Brain microvascular endothelial cell (primary cell): ENCODE measurements around the gene RNF25.

Source experiments
- DNase-seq: peaks from one replicate; pipeline ENCODE4 v3.0.0-alpha.2; 2020
- H3K27ac ChIP-seq: fragments of 250-450 bp; sonication (Bioruptor Pico); 2 replicates; pipeline ENCODE4 v1.5.1; 2020; ENCODE audit warnings: mild to moderate bottlenecking, moderate library complexity
- H3K27me3 ChIP-seq: fragments of 250-450 bp; sonication (Bioruptor Pico); replicated peaks from 2 replicates; pipeline ENCODE4 v1.5.1; 2020; ENCODE audit warnings: mild to moderate bottlenecking
- H3K36me3 ChIP-seq: fragments of 250-450 bp; sonication (Bioruptor Pico); replicated peaks from 2 replicates; pipeline ENCODE4 v1.5.1; 2020; ENCODE audit warnings: mild to moderate bottlenecking
- H3K4me3 ChIP-seq: 2 replicates; pipeline ENCODE4 v1.5.1; 2011; ENCODE audit warnings: low read depth, mild to moderate bottlenecking, control low read depth, low read length, moderate library complexity
- in situ Hi-C: cut with HindIII; loops from 2 replicates; pipeline ENCODE4 v1.10.0; 2017; ENCODE audit warnings: low sequenced_read_pairs, low pct_ligation_motif_present
- TF ChIP-seq, protein P1 (sequence below): IDR thresholded peaks from 2 replicates; pipeline ENCODE4 v1.5.1; 2011; ENCODE audit warnings: low read depth, mild to moderate bottlenecking, moderate library complexity, low read length, control low read depth, inconsistent platforms; ENCODE audit errors: missing control alignments

The RNF25 gene

DNA sequence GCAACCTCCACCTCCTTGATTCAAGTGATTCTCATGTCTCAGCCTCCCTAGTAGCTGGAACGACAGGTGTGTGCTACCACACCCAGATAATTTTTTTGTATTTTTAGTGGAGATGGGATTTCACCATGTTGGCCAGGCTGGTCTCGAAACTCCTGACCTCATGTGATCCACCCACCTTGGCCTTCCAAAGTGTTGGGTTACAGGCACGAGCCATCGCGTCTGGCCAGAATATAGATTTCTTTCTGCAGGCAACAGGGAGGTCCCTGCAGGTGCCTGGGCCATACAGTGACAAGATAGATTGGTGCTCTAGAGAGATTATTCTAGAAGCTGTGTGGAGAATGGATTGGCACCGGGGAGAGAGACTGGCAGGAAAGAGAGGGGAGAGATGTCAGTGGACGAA is 50.8 kb downstream of the RNF25 start:
- Histone ChIP-seq H3K27ac (no peak overlapping the region), H3K27me3 (no peaks in the 10 kb centered on the region), H3K4me3 (no peak overlapping the region), H3K36me3 (no peaks in the 10 kb centered on the region)
- in situ Hi-C loops, result no loop called here
- DNase-seq, result no peak
- TF ChIP-seq, protein P1, sequence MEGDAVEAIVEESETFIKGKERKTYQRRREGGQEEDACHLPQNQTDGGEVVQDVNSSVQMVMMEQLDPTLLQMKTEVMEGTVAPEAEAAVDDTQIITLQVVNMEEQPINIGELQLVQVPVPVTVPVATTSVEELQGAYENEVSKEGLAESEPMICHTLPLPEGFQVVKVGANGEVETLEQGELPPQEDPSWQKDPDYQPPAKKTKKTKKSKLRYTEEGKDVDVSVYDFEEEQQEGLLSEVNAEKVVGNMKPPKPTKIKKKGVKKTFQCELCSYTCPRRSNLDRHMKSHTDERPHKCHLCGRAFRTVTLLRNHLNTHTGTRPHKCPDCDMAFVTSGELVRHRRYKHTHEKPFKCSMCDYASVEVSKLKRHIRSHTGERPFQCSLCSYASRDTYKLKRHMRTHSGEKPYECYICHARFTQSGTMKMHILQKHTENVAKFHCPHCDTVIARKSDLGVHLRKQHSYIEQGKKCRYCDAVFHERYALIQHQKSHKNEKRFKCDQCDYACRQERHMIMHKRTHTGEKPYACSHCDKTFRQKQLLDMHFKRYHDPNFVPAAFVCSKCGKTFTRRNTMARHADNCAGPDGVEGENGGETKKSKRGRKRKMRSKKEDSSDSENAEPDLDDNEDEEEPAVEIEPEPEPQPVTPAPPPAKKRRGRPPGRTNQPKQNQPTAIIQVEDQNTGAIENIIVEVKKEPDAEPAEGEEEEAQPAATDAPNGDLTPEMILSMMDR, result no peak

DNA sequence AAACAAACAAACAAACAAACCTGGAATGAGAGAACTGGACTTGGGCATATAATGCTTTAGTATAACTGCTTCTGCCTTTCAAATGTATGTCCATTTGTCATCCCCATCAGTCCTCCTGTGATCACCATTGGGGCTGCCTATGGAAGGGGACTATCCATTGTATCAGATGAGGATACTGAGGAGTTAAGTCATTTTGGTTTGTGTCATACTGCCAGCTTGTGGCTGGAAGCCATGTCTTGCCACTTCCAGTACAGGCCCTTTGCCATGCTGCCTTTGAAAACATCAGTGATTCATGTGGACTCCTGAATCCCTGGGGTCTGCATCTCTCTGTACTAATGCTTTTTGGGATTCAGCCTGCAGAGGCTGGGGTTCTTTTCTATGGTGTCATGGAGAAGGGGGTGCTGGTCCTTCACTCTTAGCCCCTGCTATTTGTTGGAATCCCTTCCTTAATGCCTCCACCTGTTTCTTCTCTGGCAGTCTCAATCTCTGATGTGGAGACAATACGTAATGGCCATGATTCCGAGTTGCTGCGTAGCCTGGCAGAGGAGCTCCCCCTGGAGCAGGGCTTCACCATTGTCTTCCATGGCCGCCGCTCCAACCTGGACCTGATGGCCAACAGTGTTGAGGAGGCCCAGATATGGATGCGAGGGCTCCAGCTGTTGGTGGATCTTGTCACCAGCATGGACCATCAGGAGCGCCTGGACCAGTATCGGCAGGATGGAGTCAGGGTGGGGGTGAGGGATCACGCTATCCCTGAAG is 53.5 kb downstream of the RNF25 start:
- H3K27ac ChIP-seq, result no peak overlapping the region
- no peaks in the 10 kb centered on the region for H3K36me3 ChIP-seq
- TF ChIP-seq, protein P1, result no peak
- no peak overlapping the region for H3K4me3 ChIP-seq
- in situ Hi-C loops, result no loop called here
- no peaks in the 10 kb centered on the region for H3K27me3 ChIP-seq
- no peak for DNase-seq

DNA sequence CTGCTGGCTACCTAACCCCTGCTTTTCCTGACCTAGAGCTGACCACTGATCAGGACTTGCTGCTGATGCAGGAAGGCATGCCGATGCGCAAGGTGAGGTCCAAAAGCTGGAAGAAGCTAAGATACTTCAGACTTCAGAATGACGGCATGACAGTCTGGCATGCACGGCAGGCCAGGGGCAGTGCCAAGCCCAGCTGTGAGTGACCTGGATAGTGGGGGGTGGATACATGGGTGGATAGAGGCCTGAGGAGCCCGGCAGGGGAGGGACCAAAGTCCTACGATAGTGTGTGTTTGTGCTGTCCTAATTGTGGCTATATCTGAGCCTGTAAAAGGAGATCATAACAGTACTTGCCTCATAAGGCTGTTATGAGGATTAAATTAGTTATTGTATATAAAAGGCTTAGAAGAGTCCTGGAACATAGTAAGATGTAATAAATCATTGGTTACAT is 55.9 kb downstream of the RNF25 start:
- Histone ChIP-seq H3K4me3 (no peak overlapping the region), H3K27ac (no peak overlapping the region), H3K27me3 (no peaks in the 10 kb centered on the region), H3K36me3 (no peaks in the 10 kb centered on the region)
- in situ Hi-C loops, result no loop called here
- DNase-seq, result no peak
- TF ChIP-seq, protein P1, result no peak
